ENCODE results near the gene ARRB1.

The ARRB1 gene

GRCh38 chr11:75301601-75302345 is 49.7 kb downstream of the ARRB1 start:
- no peaks in the 10 kb centered on the region for H3K9me3 ChIP-seq (ENCODE audit: control insufficient read depth, insufficient read depth, low read length)
- H3K4me1 ChIP-seq (ENCODE audit: control insufficient read depth, insufficient read depth, low read length) = peaks cover 3% of the 10 kb centered on the region
- no peak overlapping the region for H3K4me3 ChIP-seq (ENCODE audit: low read depth, low read length)
- H3K9ac ChIP-seq (ENCODE audit: low read depth, low read length) = no peak overlapping the region
- no peaks in the 10 kb centered on the region for H3K36me3 ChIP-seq (ENCODE audit: control insufficient read depth, insufficient read depth, low read length)
- no peaks in the 10 kb centered on the region for H3K27me3 ChIP-seq (ENCODE audit: control insufficient read depth, insufficient read depth, low read length)

- Histone ChIP-seq H3K4me3 (ENCODE audit: low read depth, low read length) (no peak overlapping the region), H3K36me3 (ENCODE audit: control insufficient read depth, insufficient read depth, low read length) (no peaks in the 10 kb centered on the region), H3K9me3 (ENCODE audit: control insufficient read depth, insufficient read depth, low read length) (no peaks in the 10 kb centered on the region), H3K4me1 (ENCODE audit: control insufficient read depth, insufficient read depth, low read length) (peaks cover 3% of the 10 kb centered on the region), H3K27me3 (ENCODE audit: control insufficient read depth, insufficient read depth, low read length) (no peaks in the 10 kb centered on the region), H3K9ac (ENCODE audit: low read depth, low read length) (no peak overlapping the region)
These were observed 50.3 kb downstream of the ARRB1 start for GRCh38 chr11:75301131-75301530.

- no peaks in the 10 kb centered on the region for H3K9me3 ChIP-seq (ENCODE audit: control insufficient read depth, insufficient read depth, low read length)
- no peak overlapping the region for H3K9ac ChIP-seq (ENCODE audit: low read depth, low read length)
- no peak overlapping the region for H3K4me3 ChIP-seq (ENCODE audit: low read depth, low read length)
- H3K27me3 ChIP-seq (ENCODE audit: control insufficient read depth, insufficient read depth, low read length) = no peaks in the 10 kb centered on the region
- H3K4me1 ChIP-seq (ENCODE audit: control insufficient read depth, insufficient read depth, low read length) = peaks cover 3% of the 10 kb centered on the region
- H3K36me3 ChIP-seq (ENCODE audit: control insufficient read depth, insufficient read depth, low read length) = no peaks in the 10 kb centered on the region
These were observed 52.5 kb downstream of the ARRB1 start for GRCh38 chr11:75298976-75299260.

GRCh38 chr11:75298191-75298975 is 53.1 kb downstream of the ARRB1 start:
- H3K27me3 ChIP-seq (ENCODE audit: control insufficient read depth, insufficient read depth, low read length) = no peaks in the 10 kb centered on the region
- H3K36me3 ChIP-seq (ENCODE audit: control insufficient read depth, insufficient read depth, low read length) = no peaks in the 10 kb centered on the region
- H3K9ac ChIP-seq (ENCODE audit: low read depth, low read length) = no peak overlapping the region
- H3K9me3 ChIP-seq (ENCODE audit: control insufficient read depth, insufficient read depth, low read length) = no peaks in the 10 kb centered on the region
- peaks cover 2% of the 10 kb centered on the region for H3K4me1 ChIP-seq (ENCODE audit: control insufficient read depth, insufficient read depth, low read length)
- no peak overlapping the region for H3K4me3 ChIP-seq (ENCODE audit: low read depth, low read length)

- peaks cover 2% of the 10 kb centered on the region for H3K36me3 ChIP-seq (ENCODE audit: control insufficient read depth, insufficient read depth, low read length)
- H3K9ac ChIP-seq (ENCODE audit: low read depth, low read length) = no peak overlapping the region
- H3K4me3 ChIP-seq (ENCODE audit: low read depth, low read length) = no peak overlapping the region
- H3K27me3 ChIP-seq (ENCODE audit: control insufficient read depth, insufficient read depth, low read length) = no peaks in the 10 kb centered on the region
- H3K4me1 ChIP-seq (ENCODE audit: control insufficient read depth, insufficient read depth, low read length) = no peaks in the 10 kb centered on the region
- no peaks in the 10 kb centered on the region for H3K9me3 ChIP-seq (ENCODE audit: control insufficient read depth, insufficient read depth, low read length)
These were observed 57.6 kb downstream of the ARRB1 start for GRCh38 chr11:75293903-75294302.

- Histone ChIP-seq H3K4me1 (ENCODE audit: control insufficient read depth, insufficient read depth, low read length) (no peaks in the 10 kb centered on the region), H3K36me3 (ENCODE audit: control insufficient read depth, insufficient read depth, low read length) (peaks cover 2% of the 10 kb centered on the region), H3K27me3 (ENCODE audit: control insufficient read depth, insufficient read depth, low read length) (no peaks in the 10 kb centered on the region), H3K4me3 (ENCODE audit: low read depth, low read length) (no peak overlapping the region), H3K9me3 (ENCODE audit: control insufficient read depth, insufficient read depth, low read length) (no peaks in the 10 kb centered on the region), H3K9ac (ENCODE audit: low read depth, low read length) (no peak overlapping the region)
These were observed 58.5 kb downstream of the ARRB1 start for GRCh38 chr11:75292943-75293342.

GRCh38 chr11:75291741-75292140 is 59.7 kb downstream of the ARRB1 start:
- no peaks in the 10 kb centered on the region for H3K27me3 ChIP-seq (ENCODE audit: control insufficient read depth, insufficient read depth, low read length)
- H3K9me3 ChIP-seq (ENCODE audit: control insufficient read depth, insufficient read depth, low read length) = no peaks in the 10 kb centered on the region
- H3K4me1 ChIP-seq (ENCODE audit: control insufficient read depth, insufficient read depth, low read length) = no peaks in the 10 kb centered on the region
- no peak overlapping the region for H3K4me3 ChIP-seq (ENCODE audit: low read depth, low read length)
- H3K36me3 ChIP-seq (ENCODE audit: control insufficient read depth, insufficient read depth, low read length) = peaks cover 2% of the 10 kb centered on the region
- H3K9ac ChIP-seq (ENCODE audit: low read depth, low read length) = no peak overlapping the region

- Histone ChIP-seq H3K27me3 (ENCODE audit: control insufficient read depth, insufficient read depth, low read length) (no peaks in the 10 kb centered on the region), H3K4me1 (ENCODE audit: control insufficient read depth, insufficient read depth, low read length) (no peaks in the 10 kb centered on the region), H3K9me3 (ENCODE audit: control insufficient read depth, insufficient read depth, low read length) (no peaks in the 10 kb centered on the region), H3K9ac (ENCODE audit: low read depth, low read length) (no peak overlapping the region), H3K4me3 (ENCODE audit: low read depth, low read length) (no peak overlapping the region), H3K36me3 (ENCODE audit: control insufficient read depth, insufficient read depth, low read length) (peaks cover 7% of the 10 kb centered on the region)
These were observed 61.5 kb downstream of the ARRB1 start for GRCh38 chr11:75289919-75290318.

GRCh38 chr11:75289511-75289760 is 62.0 kb downstream of the ARRB1 start:
- Histone ChIP-seq H3K4me3 (ENCODE audit: low read depth, low read length) (no peak overlapping the region), H3K9me3 (ENCODE audit: control insufficient read depth, insufficient read depth, low read length) (no peaks in the 10 kb centered on the region), H3K4me1 (ENCODE audit: control insufficient read depth, insufficient read depth, low read length) (no peaks in the 10 kb centered on the region), H3K36me3 (ENCODE audit: control insufficient read depth, insufficient read depth, low read length) (peaks cover 7% of the 10 kb centered on the region), H3K27me3 (ENCODE audit: control insufficient read depth, insufficient read depth, low read length) (no peaks in the 10 kb centered on the region), H3K9ac (ENCODE audit: low read depth, low read length) (no peak overlapping the region)

- H3K4me3 ChIP-seq (ENCODE audit: low read depth, low read length) = no peak overlapping the region
- H3K4me1 ChIP-seq (ENCODE audit: control insufficient read depth, insufficient read depth, low read length) = no peaks in the 10 kb centered on the region
- H3K36me3 ChIP-seq (ENCODE audit: control insufficient read depth, insufficient read depth, low read length) = peaks cover 7% of the 10 kb centered on the region
- H3K27me3 ChIP-seq (ENCODE audit: control insufficient read depth, insufficient read depth, low read length) = no peaks in the 10 kb centered on the region
- no peaks in the 10 kb centered on the region for H3K9me3 ChIP-seq (ENCODE audit: control insufficient read depth, insufficient read depth, low read length)
- no peak overlapping the region for H3K9ac ChIP-seq (ENCODE audit: low read depth, low read length)
These were observed 63.9 kb downstream of the ARRB1 start for GRCh38 chr11:75287579-75287978.

- Histone ChIP-seq H3K4me3 (ENCODE audit: low read depth, low read length) (no peak overlapping the region), H3K36me3 (ENCODE audit: control insufficient read depth, insufficient read depth, low read length) (peaks cover 7% of the 10 kb centered on the region), H3K9ac (ENCODE audit: low read depth, low read length) (no peak overlapping the region), H3K4me1 (ENCODE audit: control insufficient read depth, insufficient read depth, low read length) (no peaks in the 10 kb centered on the region), H3K9me3 (ENCODE audit: control insufficient read depth, insufficient read depth, low read length) (no peaks in the 10 kb centered on the region), H3K27me3 (ENCODE audit: control insufficient read depth, insufficient read depth, low read length) (no peaks in the 10 kb centered on the region)
These were observed 64.5 kb downstream of the ARRB1 start for GRCh38 chr11:75286826-75287465.

- Histone ChIP-seq H3K4me1 (ENCODE audit: control insufficient read depth, insufficient read depth, low read length) (no peaks in the 10 kb centered on the region), H3K4me3 (ENCODE audit: low read depth, low read length) (no peak overlapping the region), H3K9ac (ENCODE audit: low read depth, low read length) (no peak overlapping the region), H3K27me3 (ENCODE audit: control insufficient read depth, insufficient read depth, low read length) (no peaks in the 10 kb centered on the region), H3K9me3 (ENCODE audit: control insufficient read depth, insufficient read depth, low read length) (no peaks in the 10 kb centered on the region), H3K36me3 (ENCODE audit: control insufficient read depth, insufficient read depth, low read length) (peaks cover 11% of the 10 kb centered on the region)
These were observed 65.6 kb downstream of the ARRB1 start for GRCh38 chr11:75285776-75286360.
